Activated CD4-positive, alpha-beta T cell treated with anti-CD3 and anti-CD28 coated beads for 4 hours (primary cell): ENCODE results near the gene RUSC2.
"Not testable (repeated sequence)": the region's sequence is repeated elsewhere in the genome, so short reads cannot be mapped to it uniquely, and the experiment has no call there.

Source experiments
- DNase-seq, 2 donors: peaks; one replicate each; pipeline ENCODE4 v3.0.0-alpha.2; 2020

Gene RUSC2

GRCh38 chr9:35490910-35491465 lies 1.1 kb downstream of the RUSC2 start:
- DNase-seq = no peak

- DNase-seq = not testable (repeated sequence)
Measured at GRCh38 chr9:35493119-35493518, 3.2 kb downstream of the RUSC2 start.

GRCh38 chr9:35495984-35496383 lies 6.1 kb downstream of the RUSC2 start:
- no peak for DNase-seq

GRCh38 chr9:35498245-35498644 lies 8.3 kb downstream of the RUSC2 start:
- not testable (repeated sequence) for DNase-seq

- DNase-seq = no peak
Measured at GRCh38 chr9:35499029-35499700, 9.3 kb downstream of the RUSC2 start.

- DNase-seq = no peak
Measured at GRCh38 chr9:35499701-35500030, 9.8 kb downstream of the RUSC2 start.

GRCh38 chr9:35500130-35500748 lies 10.3 kb downstream of the RUSC2 start:
- DNase-seq = no peak

GRCh38 chr9:35501946-35502345 lies 12.0 kb downstream of the RUSC2 start:
- DNase-seq = no peak

GRCh38 chr9:35506359-35506758 lies 16.4 kb downstream of the RUSC2 start:
- no peak for DNase-seq

GRCh38 chr9:35508069-35508468 lies 18.2 kb downstream of the RUSC2 start:
- DNase-seq = no peak

- DNase-seq = no peak
Measured at GRCh38 chr9:35510383-35510753, 20.5 kb downstream of the RUSC2 start.

GRCh38 chr9:35510754-35511428 lies 21.0 kb downstream of the RUSC2 start:
- no peak for DNase-seq

GRCh38 chr9:35511453-35511852 lies 21.5 kb downstream of the RUSC2 start:
- no peak for DNase-seq

- DNase-seq = no peak
Measured at GRCh38 chr9:35515766-35516165, 25.9 kb downstream of the RUSC2 start.

GRCh38 chr9:35516479-35516878 lies 26.6 kb downstream of the RUSC2 start:
- DNase-seq = no peak

- no peak for DNase-seq
Measured at GRCh38 chr9:35517131-35517530, 27.2 kb downstream of the RUSC2 start.

- no peak for DNase-seq
Measured at GRCh38 chr9:35517552-35518224, 27.8 kb downstream of the RUSC2 start.

- no peak for DNase-seq
Measured at GRCh38 chr9:35518225-35518821, 28.4 kb downstream of the RUSC2 start.

GRCh38 chr9:35518981-35519679 lies 29.2 kb downstream of the RUSC2 start:
- DNase-seq = no peak

- no peak for DNase-seq
Measured at GRCh38 chr9:35519692-35520363, 29.9 kb downstream of the RUSC2 start.

- no peak for DNase-seq
Measured at GRCh38 chr9:35520364-35520710, 30.4 kb downstream of the RUSC2 start.

GRCh38 chr9:35521708-35522107 lies 31.8 kb downstream of the RUSC2 start:
- no peak for DNase-seq
